GM06990 (cell line): ENCODE measurements around the gene OTOP1.
"Not testable (repeated sequence)": the region's sequence is repeated elsewhere in the genome, so short reads cannot be mapped to it uniquely, and the experiment has no call there.

Source experiments
- DNase-seq: peaks from one replicate; pipeline ENCODE4 v3.0.0-alpha.2; 2011; ENCODE audit not compliant: insufficient read length; ENCODE audit errors: extremely low read depth
- H3K27me3 ChIP-seq: replicated peaks from 2 replicates; pipeline ENCODE4 v1.6.0; 2011; ENCODE audit warnings: low read length; ENCODE audit not compliant: control insufficient read depth, insufficient read depth
- H3K36me3 ChIP-seq: 2 replicates; pipeline ENCODE4 v1.5.1; 2011; ENCODE audit warnings: low read length; ENCODE audit not compliant: control insufficient read depth, insufficient read depth
- H3K4me3 ChIP-seq: replicated peaks from 2 replicates; pipeline ENCODE4 v1.5.1; 2011; ENCODE audit warnings: low read depth, mild to moderate bottlenecking, control low read depth, low read length
- CTCF ChIP-seq: IDR thresholded peaks from 2 replicates; pipeline ENCODE4 v1.5.1; 2011; ENCODE audit warnings: low read length, control low read depth, mild to moderate bottlenecking, inconsistent platforms; ENCODE audit not compliant: insufficient read depth, poor library complexity, severe bottlenecking

Gene OTOP1

GRCh38 chr4:4145622-4146021 is 81.1 kb downstream of the OTOP1 start:
- peak; percentile 58 for TF ChIP-seq CTCF
- not testable (repeated sequence) for H3K36me3 ChIP-seq, H3K4me3 ChIP-seq, H3K27me3 ChIP-seq, DNase-seq

DNA sequence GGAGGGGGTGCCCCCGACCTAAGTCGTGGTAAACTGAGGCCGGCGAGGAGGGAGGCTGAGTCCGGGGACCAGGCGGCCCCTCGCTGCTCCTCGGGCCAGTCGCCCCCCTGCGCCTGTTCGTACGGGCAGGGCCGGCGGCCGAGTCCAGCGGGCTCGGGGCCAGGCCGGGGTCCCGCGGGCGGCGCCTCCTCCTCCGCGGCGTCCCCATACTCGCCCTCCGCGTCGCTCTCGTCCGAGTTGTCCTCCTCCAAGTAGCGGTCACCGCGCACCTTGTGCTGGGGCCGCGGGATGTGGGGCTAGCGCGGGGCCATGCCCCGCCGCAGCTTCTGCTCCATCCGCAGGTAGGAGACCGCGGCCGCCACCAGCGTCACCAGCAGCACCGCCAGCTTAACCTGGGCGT is 83.4 kb downstream of the OTOP1 start:
- not testable (repeated sequence) for H3K4me3 ChIP-seq, DNase-seq, H3K27me3 ChIP-seq, H3K36me3 ChIP-seq

DNA sequence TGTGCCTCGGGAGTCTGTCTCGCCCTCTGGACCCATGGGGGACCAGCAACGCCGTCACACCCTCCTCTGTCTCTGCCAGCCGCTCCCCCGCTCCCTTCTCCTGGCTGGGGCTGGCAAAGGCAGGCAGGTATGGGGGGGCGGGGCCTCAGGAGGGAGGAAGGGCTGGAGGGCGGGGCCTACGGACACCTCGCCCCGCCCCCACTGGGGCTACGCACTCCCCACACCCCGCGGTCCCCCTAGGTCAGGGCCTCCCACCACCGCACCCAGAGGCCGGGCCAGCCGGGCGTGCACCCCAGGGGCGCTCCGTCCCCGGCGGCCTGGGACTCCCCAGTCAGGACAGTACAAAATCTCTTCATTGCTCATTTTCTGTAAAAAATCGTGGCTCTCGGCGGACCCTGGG is 84.0 kb downstream of the OTOP1 start:
- H3K27me3 ChIP-seq, DNase-seq, H3K36me3 ChIP-seq, H3K4me3 ChIP-seq: not testable (repeated sequence)

DNA sequence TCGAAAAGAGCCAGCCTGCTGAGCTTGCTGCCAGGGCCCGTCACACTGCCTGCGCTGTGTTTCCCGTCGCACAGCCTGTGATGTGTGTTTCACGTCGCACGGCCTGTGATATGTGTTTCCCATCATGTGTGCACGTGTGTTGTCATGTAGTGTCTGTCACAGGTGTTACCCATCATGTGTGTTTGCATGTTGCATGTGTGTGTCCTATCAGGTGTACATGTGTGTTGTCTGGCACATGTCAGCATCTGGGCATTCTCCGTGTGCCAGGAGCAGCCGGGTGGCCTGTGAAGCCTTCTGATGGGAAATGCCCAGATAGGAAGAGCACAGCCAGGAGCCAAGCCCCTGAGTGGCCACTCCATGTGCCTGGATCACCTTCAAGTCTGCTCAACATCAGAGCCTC is 85.5 kb downstream of the OTOP1 start:
- H3K4me3 ChIP-seq, H3K27me3 ChIP-seq, H3K36me3 ChIP-seq, DNase-seq: not testable (repeated sequence)
